CD1c-positive myeloid dendritic cell (primary cell): Measurements from ENCODE around the gene OR2AG1.
"Not testable (repeated sequence)": the region's sequence is repeated elsewhere in the genome, so short reads cannot be mapped to it uniquely, and the experiment has no call there.

Experiments
- DNase-seq: peaks from one replicate; pipeline ENCODE4 v3.0.0-alpha.2; 2016; ENCODE audit errors: extremely low spot score

The OR2AG1 gene

GRCh38 chr11:6794639-6795038, 11.8 kb downstream of the OR2AG1 start:
- DNase-seq, result no peak

- DNase-seq, result no peak
Measured at GRCh38 chr11:6799402-6799801, 16.6 kb downstream of the OR2AG1 start, which contains the start of gene OR6A2. OR6A2 (minus strand) TSS chr11:6799689; CDS start chr11:6795708, 3,981 bp downstream.

- DNase-seq, result not testable (repeated sequence)
Measured at GRCh38 chr11:6801075-6801474, 18.3 kb downstream of the OR2AG1 start.

- DNase-seq, result peak; percentile 53
Measured at GRCh38 chr11:6812390-6813005, 29.7 kb downstream of the OR2AG1 start.

- peak; percentile 16 for DNase-seq
Measured at GRCh38 chr11:6813656-6814055, 30.8 kb downstream of the OR2AG1 start.

GRCh38 chr11:6817694-6818093, 34.9 kb downstream of the OR2AG1 start:
- no peak for DNase-seq

GRCh38 chr11:6818967-6819366, 36.1 kb downstream of the OR2AG1 start:
- no peak for DNase-seq

- no peak for DNase-seq
Measured at GRCh38 chr11:6824136-6824823, 41.5 kb downstream of the OR2AG1 start.

- DNase-seq, result no peak
Measured at GRCh38 chr11:6825231-6825744, 42.5 kb downstream of the OR2AG1 start.

GRCh38 chr11:6828103-6828502, 45.3 kb downstream of the OR2AG1 start:
- DNase-seq, result no peak

- no peak for DNase-seq
Measured at GRCh38 chr11:6833356-6833755, 50.5 kb downstream of the OR2AG1 start.

- peak; percentile 4 for DNase-seq
Measured at GRCh38 chr11:6834021-6834420, 51.2 kb downstream of the OR2AG1 start.
